COR-L47 (cell line): Measurements from ENCODE around the gene SMAD3.

ENCODE experiments used
- DNase-seq: peaks from one replicate; lab custom pipeline; 2025; lab: John Stamatoyannopoulos, UW

SMAD3 gene

GRCh38 chr15:67166280-67167009, 101.0 kb downstream of the SMAD3 start:
- no peak for DNase-seq

GRCh38 chr15:67167091-67167490, 101.7 kb downstream of the SMAD3 start:
- no peak for DNase-seq

- DNase-seq: no peak
Measured at GRCh38 chr15:67168694-67169093, 103.3 kb downstream of the SMAD3 start.

GRCh38 chr15:67170143-67170925, 104.9 kb downstream of the SMAD3 start:
- no peak for DNase-seq

- no peak for DNase-seq
Measured at GRCh38 chr15:67171471-67171870, 106.1 kb downstream of the SMAD3 start.

GRCh38 chr15:67172172-67172571, 106.8 kb downstream of the SMAD3 start:
- no peak for DNase-seq

GRCh38 chr15:67173005-67173404, 107.6 kb downstream of the SMAD3 start:
- no peak for DNase-seq

GRCh38 chr15:67173786-67174185, 108.4 kb downstream of the SMAD3 start:
- no peak for DNase-seq

GRCh38 chr15:67174446-67174845, 109.0 kb downstream of the SMAD3 start:
- no peak for DNase-seq

GRCh38 chr15:67174864-67175573, 109.6 kb downstream of the SMAD3 start:
- no peak for DNase-seq

GRCh38 chr15:67175643-67176071, 110.3 kb downstream of the SMAD3 start:
- no peak for DNase-seq

GRCh38 chr15:67176195-67176971, 111.0 kb downstream of the SMAD3 start:
- DNase-seq: no peak

- no peak for DNase-seq
Measured at GRCh38 chr15:67177752-67178151, 112.3 kb downstream of the SMAD3 start.

GRCh38 chr15:67178569-67179210, 113.3 kb downstream of the SMAD3 start:
- no peak for DNase-seq

GRCh38 chr15:67179411-67179995, 114.1 kb downstream of the SMAD3 start:
- no peak for DNase-seq

GRCh38 chr15:67180035-67180434, 114.6 kb downstream of the SMAD3 start:
- DNase-seq: no peak

- DNase-seq: no peak
Measured at GRCh38 chr15:67180514-67181191, 115.3 kb downstream of the SMAD3 start.

- no peak for DNase-seq
Measured at GRCh38 chr15:67181221-67181639, 115.8 kb downstream of the SMAD3 start.

- no peak for DNase-seq
Measured at GRCh38 chr15:67183443-67184169, 118.2 kb downstream of the SMAD3 start.
